ENCODE results near the gene MAPKAPK3. TPM values are rescaled to one million over a fixed set of nuclear protein-coding genes. Genes with fewer than 3 reads are reported as not detected.

MAPKAPK3 gene
- total RNA-seq, 1 donor from 2014 or later = 42.0 TPM

DNA sequence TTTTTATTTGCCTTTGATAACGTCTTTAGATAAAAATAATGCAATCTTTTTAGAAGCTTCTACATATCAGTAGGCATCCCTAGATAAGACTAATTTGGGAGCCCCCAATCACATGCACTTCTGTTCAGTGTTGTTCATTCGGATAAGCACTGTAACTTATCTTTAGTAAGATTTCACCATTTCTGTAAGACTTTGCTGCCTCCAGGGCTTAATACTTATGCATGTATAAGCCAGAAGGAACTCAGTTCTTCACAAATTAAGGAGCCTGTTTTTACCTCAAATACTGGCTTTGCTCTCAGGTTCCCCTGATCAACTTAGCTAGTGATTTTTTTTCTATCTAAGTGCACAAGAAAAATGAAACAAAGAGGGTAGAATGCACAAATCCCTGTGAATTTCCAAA is 78.1 kb downstream of the MAPKAPK3 start:
- no peak for DNase-seq

DNA sequence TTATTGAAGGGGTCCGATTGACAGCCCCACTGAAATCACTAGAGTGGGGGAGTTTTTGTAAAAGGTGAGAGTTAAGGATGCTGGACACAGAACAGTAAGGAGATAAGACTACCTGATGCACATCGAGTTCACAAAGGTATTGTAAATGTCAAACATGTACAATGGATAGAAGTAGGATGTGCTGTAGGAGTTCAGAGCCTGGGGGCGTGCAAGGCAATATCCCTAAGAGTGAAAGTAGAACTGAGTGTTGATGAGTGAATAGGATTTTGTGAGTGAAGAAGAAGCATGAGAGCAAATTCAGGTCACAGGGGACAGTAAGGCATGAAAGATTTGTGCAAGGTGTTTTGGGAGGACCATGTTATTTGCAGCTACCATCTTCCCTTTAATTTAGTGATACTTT is 79.3 kb downstream of the MAPKAPK3 start:
- no peak for DNase-seq

DNA sequence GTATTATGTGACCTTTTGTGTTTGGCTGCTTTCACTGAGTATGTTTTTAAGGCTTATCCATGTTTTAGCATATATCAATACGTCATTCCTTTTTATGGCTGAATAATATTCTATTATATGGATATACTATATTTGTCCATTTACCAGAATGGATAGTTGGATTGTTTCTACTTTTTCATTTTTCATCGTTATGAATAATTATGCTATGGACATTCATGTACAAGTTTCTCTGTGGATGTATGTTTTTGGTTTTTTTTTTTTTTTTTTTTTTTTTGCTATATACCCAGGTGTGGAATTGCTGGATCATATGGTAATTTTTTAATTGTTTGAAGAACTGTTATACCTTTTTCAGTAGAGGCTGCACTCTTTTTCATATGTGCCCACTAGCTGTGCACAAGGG is 81.3 kb downstream of the MAPKAPK3 start:
- DNase-seq = no peak

Small RNA genes lying within 50 kb of the gene (small RNA-seq; reads per million reads assigned to genes)
- not detected for gene MIR4787 (ENCODE audit: low replicate concordance)
- gene PPIAP69 (ENCODE audit: low replicate concordance) = not detected

Other genes with a start within 250 kb of the MAPKAPK3 start
- gene CACNA2D2, start 113.5 kb upstream of the MAPKAPK3 start, total RNA-seq = 4.3 TPM
- gene C3orf18, start 49.4 kb upstream of the MAPKAPK3 start, total RNA-seq = 25.1 TPM
- 12.4 TPM for gene HEMK1, start 47.6 kb upstream of the MAPKAPK3 start, total RNA-seq
- gene CISH, start 5.4 kb upstream of the MAPKAPK3 start, total RNA-seq = 6.5 TPM
- gene DOCK3, start 57.8 kb downstream of the MAPKAPK3 start, total RNA-seq = 0.51 TPM

All from tongue (tissue), 3 donors.